CD14-positive monocyte (primary cell): Measurements from ENCODE around the gene KCTD20. TPM values are rescaled to one million over a fixed set of nuclear protein-coding genes. Genes with fewer than 3 reads are reported as not detected.

Experiments
- DNase-seq, 3 donors: peaks; one replicate each; pipeline ENCODE4 v3.0.0-alpha.2; 2011 to 2022
- H2AFZ ChIP-seq: 2 replicates; pipeline ENCODE4 v1.6.0; 2012; ENCODE audit warnings: mild to moderate bottlenecking, low read depth, low read length, inconsistent platforms; ENCODE audit not compliant: insufficient read depth, poor library complexity, severe bottlenecking
- H3K27ac ChIP-seq, 2 donors: 1 replicate in 1 of 2; 2 replicates in 1 of 2; pipeline ENCODE4 v1.5.1; 2012 to 2013; ENCODE audit warnings: low read length in 2 of 2, control low read depth in 1 of 2, inconsistent platforms in 1 of 2, low read depth in 1 of 2, mild to moderate bottlenecking in 1 of 2
- H3K27me3 ChIP-seq, 2 donors: one replicate each; pipeline versions ENCODE4 v1.6.0 to v1.6.1; 2011 to 2013; ENCODE audit warnings: low read length in 2 of 2; ENCODE audit not compliant: control insufficient read depth in 2 of 2, insufficient read depth in 2 of 2
- H3K36me3 ChIP-seq, 2 donors: replicated peaks in 1 of 2; 1 replicate in 1 of 2; 2 replicates in 1 of 2; pipeline versions ENCODE4 v1.5.1 to v1.6.1; 2012 to 2013; ENCODE audit warnings: low read length in 2 of 2, control low read depth in 1 of 2, inconsistent platforms in 1 of 2, mild to moderate bottlenecking in 1 of 2; ENCODE audit not compliant: insufficient read depth in 2 of 2, control insufficient read depth in 1 of 2
- H3K4me1 ChIP-seq, 2 donors: 1 replicate in 1 of 2; 2 replicates in 1 of 2; pipeline versions ENCODE4 v1.5.1 to v1.6.1; 2012 to 2013; ENCODE audit warnings: low read length in 2 of 2, control low read depth in 1 of 2, inconsistent platforms in 1 of 2, mild to moderate bottlenecking in 1 of 2, moderate library complexity in 1 of 2; ENCODE audit not compliant: insufficient read depth in 2 of 2, control insufficient read depth in 1 of 2
- H3K4me2 ChIP-seq: replicated peaks from 2 replicates; pipeline ENCODE3; 2012; ENCODE audit warnings: low read length, moderate library complexity, mild to moderate bottlenecking; ENCODE audit not compliant: poor library complexity, severe bottlenecking; ENCODE audit errors: extremely low read depth
- H3K4me3 ChIP-seq, 3 experiments: fragments of 200-600 bp in 1 of 3; sonication (generic) in 1 of 3; replicated peaks in 1 of 3; 1 replicate in 2 of 3; 2 replicates in 1 of 3; pipeline ENCODE4 v1.5.1; 2011 to 2013; ENCODE audit warnings: low read length in 3 of 3, mild to moderate bottlenecking in 3 of 3, control low read depth in 2 of 3, low read depth in 2 of 3, inconsistent platforms in 1 of 3, moderate library complexity in 1 of 3
- H3K79me2 ChIP-seq: 2 replicates; pipeline ENCODE4 v1.6.0; 2012; ENCODE audit warnings: mild to moderate bottlenecking, control low read depth, inconsistent platforms, low read length, moderate library complexity; ENCODE audit not compliant: insufficient read depth
- H3K9ac ChIP-seq: 2 replicates; pipeline ENCODE4 v1.6.0; 2017; ENCODE audit warnings: low read length, mild to moderate bottlenecking; ENCODE audit not compliant: insufficient read depth, poor library complexity, severe bottlenecking
- H3K9me3 ChIP-seq, 2 donors: replicated peaks in 1 of 2; 1 replicate in 1 of 2; 2 replicates in 1 of 2; pipeline versions ENCODE4 v1.5.1 to v1.6.1; 2012 to 2013; ENCODE audit warnings: low read length in 2 of 2, control low read depth in 1 of 2; ENCODE audit not compliant: control insufficient read depth in 1 of 2, insufficient read depth in 1 of 2
- H4K20me1 ChIP-seq: 2 replicates; pipeline ENCODE4 v1.6.0; 2012; ENCODE audit warnings: mild to moderate bottlenecking, low read length, control low read depth, moderate library complexity; ENCODE audit not compliant: insufficient read depth
- H3K27ac Mint-ChIP-seq, 7 donors: one replicate each; pipeline ENCODE4 v1.8.0; 2020; ENCODE audit warnings: mild to moderate bottlenecking in 7 of 7, mixed read lengths in 7 of 7, moderate library complexity in 6 of 7, inconsistent platforms in 2 of 7
- H3K27me3 Mint-ChIP-seq, 3 donors: one replicate each; pipeline ENCODE4 v1.8.0; 2021 to 2022; ENCODE audit warnings: low read depth in 3 of 3, mild to moderate bottlenecking in 3 of 3, mixed read lengths in 3 of 3, moderate library complexity in 3 of 3, inconsistent platforms in 1 of 3
- H3K36me3 Mint-ChIP-seq, 2 donors: one replicate each; pipeline ENCODE4 v1.8.0; 2020; ENCODE audit warnings: mixed read lengths in 2 of 2, inconsistent platforms in 1 of 2, mild to moderate bottlenecking in 1 of 2
- H3K4me1 Mint-ChIP-seq: one replicate; pipeline ENCODE4 v1.8.0; 2020; ENCODE audit warnings: mild to moderate bottlenecking, mixed read lengths
- H3K4me3 Mint-ChIP-seq, 2 donors: one replicate each; pipeline ENCODE4 v1.8.0; 2020; ENCODE audit warnings: mild to moderate bottlenecking in 2 of 2, mixed read lengths in 2 of 2, moderate library complexity in 1 of 2
- H3K9me3 Mint-ChIP-seq, 7 donors: one replicate each; pipeline ENCODE4 v1.8.0; 2020 to 2022; ENCODE audit warnings: mixed read lengths in 7 of 7, mild to moderate bottlenecking in 6 of 7, moderate library complexity in 6 of 7, inconsistent platforms in 2 of 7
- WGBS: methylation state at CpG from one replicate; pipeline ENCODE4 v1.1.5; 2013; ENCODE audit warnings: missing lambda C conversion rate; ENCODE audit not compliant: insufficient coverage; 5-methylcytosine and 5-hydroxymethylcytosine counted together
- intact Hi-C, 2 donors: fragments of 100-400 bp; cut with micrococcal nuclease; formaldehyde crosslinking; loops; one replicate each; pipeline versions ENCODE4 v1.15.0 to v1.15.1; 2023
- polyA plus RNA-seq, 3 donors: library from polyadenylated mRNA; depleted of rRNA in 1 of 3; unstranded in 2 of 3; stranded (reverse) in 1 of 3; fragments of 300-500 nt in 2 of 3; fragments of >200 nt in 1 of 3; fragmentation: Illumina TruSeq in 2 of 3; gene quantifications; 1 replicate in 2 of 3; 2 replicates in 1 of 3; pipeline ENCODE4 v1.2.3, GENCODE V29; 2012 to 2021
- TF ChIP-seq, protein P1 (sequence below): fragments of 200-600 bp; IDR thresholded peaks from one replicate; pipeline ENCODE4 v1.8.0; 2022; ENCODE audit warnings: antibody characterized with exemption, mild to moderate bottlenecking

Gene KCTD20
- polyA plus RNA-seq, 3 donors = 23.7 to 79.7 (median 73.9) TPM

DNA sequence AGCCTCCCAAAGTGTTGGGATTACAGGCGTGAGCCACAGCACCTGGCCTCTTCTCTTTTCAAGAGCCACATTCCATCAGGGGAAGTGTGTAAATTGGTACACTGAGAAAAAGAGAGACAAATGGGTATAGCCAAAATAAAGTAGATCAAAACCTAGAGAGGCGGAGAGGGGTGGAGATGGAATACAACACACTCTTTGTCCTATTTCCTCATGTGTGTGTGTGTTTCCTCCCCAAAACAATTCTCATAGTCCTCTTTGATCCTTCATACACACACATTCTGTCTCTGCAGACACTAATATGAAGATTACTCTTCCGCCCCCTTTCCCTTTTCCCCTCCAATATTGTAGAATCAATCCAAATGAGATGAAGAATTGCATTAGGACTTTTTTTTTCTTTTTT lies 16.2 kb upstream of the KCTD20 start:
- H3K4me3 ChIP-seq = no peak overlapping the region
- H3K27ac ChIP-seq = no peak overlapping the region
- H3K27me3 Mint-ChIP-seq = peaks cover 0 to 4% (median 2%) of the 10 kb centered on the region in 3 donors
- H3K27me3 ChIP-seq = no peaks in the 10 kb centered on the region
- H3K9ac ChIP-seq = no peak overlapping the region
- no peaks in the 10 kb centered on the region for H3K9me3 ChIP-seq
- DNase-seq = no peak
- no peak overlapping the region for H3K4me2 ChIP-seq
- H3K27ac Mint-ChIP-seq = no peak overlapping the region
- peaks cover 9 to 11% of the 10 kb centered on the region in 2 donors for H3K4me1 ChIP-seq
- no peak overlapping the region for H2AFZ ChIP-seq
- H3K36me3 ChIP-seq = no peaks in the 10 kb centered on the region
- no peaks in the 10 kb centered on the region for H4K20me1 ChIP-seq
- H3K4me3 Mint-ChIP-seq = no peak overlapping the region
- WGBS = no CpG with 5 or more reads among the region's 3 CpGs
- intact Hi-C loops = no loop called here
- H3K9me3 Mint-ChIP-seq = no peaks in the 10 kb centered on the region
- H3K4me1 Mint-ChIP-seq = peaks cover 14% of the 10 kb centered on the region
- H3K36me3 Mint-ChIP-seq = no peaks in the 10 kb centered on the region
- no peaks in the 10 kb centered on the region for H3K79me2 ChIP-seq
- TF ChIP-seq, protein P1, sequence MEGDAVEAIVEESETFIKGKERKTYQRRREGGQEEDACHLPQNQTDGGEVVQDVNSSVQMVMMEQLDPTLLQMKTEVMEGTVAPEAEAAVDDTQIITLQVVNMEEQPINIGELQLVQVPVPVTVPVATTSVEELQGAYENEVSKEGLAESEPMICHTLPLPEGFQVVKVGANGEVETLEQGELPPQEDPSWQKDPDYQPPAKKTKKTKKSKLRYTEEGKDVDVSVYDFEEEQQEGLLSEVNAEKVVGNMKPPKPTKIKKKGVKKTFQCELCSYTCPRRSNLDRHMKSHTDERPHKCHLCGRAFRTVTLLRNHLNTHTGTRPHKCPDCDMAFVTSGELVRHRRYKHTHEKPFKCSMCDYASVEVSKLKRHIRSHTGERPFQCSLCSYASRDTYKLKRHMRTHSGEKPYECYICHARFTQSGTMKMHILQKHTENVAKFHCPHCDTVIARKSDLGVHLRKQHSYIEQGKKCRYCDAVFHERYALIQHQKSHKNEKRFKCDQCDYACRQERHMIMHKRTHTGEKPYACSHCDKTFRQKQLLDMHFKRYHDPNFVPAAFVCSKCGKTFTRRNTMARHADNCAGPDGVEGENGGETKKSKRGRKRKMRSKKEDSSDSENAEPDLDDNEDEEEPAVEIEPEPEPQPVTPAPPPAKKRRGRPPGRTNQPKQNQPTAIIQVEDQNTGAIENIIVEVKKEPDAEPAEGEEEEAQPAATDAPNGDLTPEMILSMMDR = no peak

DNA sequence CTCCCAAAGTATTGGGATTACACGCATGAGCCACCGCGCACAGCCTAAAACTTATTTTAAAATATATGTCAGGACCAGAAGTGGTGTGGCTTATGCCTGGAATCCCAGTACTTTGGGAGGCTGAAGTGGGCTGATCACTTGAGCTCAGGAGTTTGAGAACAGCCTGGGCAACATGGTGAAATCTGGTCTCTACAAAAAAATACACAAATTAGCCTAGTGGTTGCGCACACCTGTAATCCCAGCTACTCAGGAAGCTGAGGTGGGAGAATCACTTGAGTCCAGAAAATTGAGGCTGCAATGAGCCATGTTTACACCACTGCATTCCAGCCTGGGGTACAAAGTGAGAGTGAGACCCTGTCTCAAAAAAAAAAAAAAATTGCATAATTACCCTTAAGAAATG lies 13.9 kb upstream of the KCTD20 start:
- peak overlapping the region in 2 of 7 donors; percentile 20 to 45 for H3K27ac Mint-ChIP-seq
- H3K27me3 ChIP-seq = no peaks in the 10 kb centered on the region
- H3K27me3 Mint-ChIP-seq = peaks cover 2 to 4% (median 2%) of the 10 kb centered on the region in 3 donors
- no peaks in the 10 kb centered on the region for H3K36me3 Mint-ChIP-seq
- WGBS = no CpG with 5 or more reads among the region's 4 CpGs
- no peak overlapping the region for H3K4me3 ChIP-seq
- no peaks in the 10 kb centered on the region for H3K9me3 ChIP-seq
- H3K4me1 ChIP-seq = peaks cover 0 to under 1% of the 10 kb centered on the region in 2 donors
- peaks cover 3% of the 10 kb centered on the region for H3K4me1 Mint-ChIP-seq
- no peak overlapping the region for H3K9ac ChIP-seq
- intact Hi-C loops = no loop called here
- no peak overlapping the region for H2AFZ ChIP-seq
- H3K4me3 Mint-ChIP-seq = no peak overlapping the region
- no peak overlapping the region for H3K27ac ChIP-seq
- H3K36me3 ChIP-seq = no peaks in the 10 kb centered on the region
- DNase-seq = peak in 1 of 3 donors; percentile 14
- TF ChIP-seq, protein P1 = no peak
- no peak overlapping the region for H3K4me2 ChIP-seq
- H3K9me3 Mint-ChIP-seq = no peaks in the 10 kb centered on the region
- no peaks in the 10 kb centered on the region for H4K20me1 ChIP-seq
- no peaks in the 10 kb centered on the region for H3K79me2 ChIP-seq
